Activated B cell treated with CpG ODN at 0.5 μM for 24 hours (primary cell): ENCODE results near the gene TRIM6. TPM values are rescaled to one million over a fixed set of nuclear protein-coding genes. Genes with fewer than 3 reads are reported as not detected.

Experiments
- ATAC-seq: fragments of 200-7000 bp; cut with Tn5 transposase; one replicate; pipeline ENCODE4 v1.10.0; 2021; ENCODE audit warnings: low read depth, mild to moderate bottlenecking, moderate library complexity
- CTCF ChIA-PET: fragments of 350-600 bp; sonication (Branson Sonifier 250); formaldehyde crosslinking; loops from one replicate; lab custom pipeline; 2021; ENCODE audit warnings: antibody characterized with exemption; lab: Charles Lee
- POLR2A ChIA-PET: fragments of 350-600 bp; sonication (Branson Sonifier 250); formaldehyde crosslinking; loops from one replicate; lab custom pipeline; 2021; ENCODE audit warnings: antibody characterized with exemption; lab: Charles Lee
- DNase-seq: peaks from one replicate; pipeline ENCODE4 v3.0.0; 2022
- H3K27ac Mint-ChIP-seq: one replicate; pipeline ENCODE4 v1.8.0; 2020; ENCODE audit warnings: mixed read lengths
- H3K27me3 Mint-ChIP-seq: one replicate; pipeline ENCODE4 v1.8.0; 2021; ENCODE audit warnings: mixed read lengths
- H3K36me3 Mint-ChIP-seq: one replicate; pipeline ENCODE4 v1.8.0; 2021; ENCODE audit warnings: low read depth, mixed read lengths
- H3K4me1 Mint-ChIP-seq: one replicate; pipeline ENCODE4 v1.8.0; 2021; ENCODE audit warnings: mixed read lengths
- H3K4me3 Mint-ChIP-seq: one replicate; pipeline ENCODE4 v1.8.0; 2020; ENCODE audit warnings: mild to moderate bottlenecking, mixed read lengths
- H3K9me3 Mint-ChIP-seq: one replicate; pipeline ENCODE4 v1.8.0; 2020; ENCODE audit warnings: mixed read lengths
- intact Hi-C: fragments of 100-400 bp; cut with micrococcal nuclease; formaldehyde crosslinking; loops from one replicate; pipeline ENCODE4 v1.15.1; 2024
- total RNA-seq: library from RNA; stranded (reverse); gene quantifications from 2 replicates; pipeline ENCODE4 v1.2.3, GENCODE V29; 2022
- TF ChIP-seq, protein P1 (sequence below): fragments of 200-600 bp; IDR thresholded peaks from one replicate; pipeline ENCODE4 v1.8.0; 2022; ENCODE audit warnings: antibody characterized with exemption, mild to moderate bottlenecking

The TRIM6 gene
- total RNA-seq, 1 donor from 2014 or later: 0.44 TPM

- POLR2A ChIA-PET: interaction anchor here (0.5 to 3.0 kb wide), 9 partner anchors 11 to 1017 kb away, joined by 3 to 21 read pairs (median 3); partner anchors contain the start of genes TRIM22 and TRIM68
- ATAC-seq: peak; percentile 98
- H3K9me3 Mint-ChIP-seq: no peaks in the 10 kb centered on the region
- DNase-seq: peak; percentile 35
- H3K4me3 Mint-ChIP-seq: peak within 1 kb of the TSS; percentile 94
- TF ChIP-seq, protein P1, sequence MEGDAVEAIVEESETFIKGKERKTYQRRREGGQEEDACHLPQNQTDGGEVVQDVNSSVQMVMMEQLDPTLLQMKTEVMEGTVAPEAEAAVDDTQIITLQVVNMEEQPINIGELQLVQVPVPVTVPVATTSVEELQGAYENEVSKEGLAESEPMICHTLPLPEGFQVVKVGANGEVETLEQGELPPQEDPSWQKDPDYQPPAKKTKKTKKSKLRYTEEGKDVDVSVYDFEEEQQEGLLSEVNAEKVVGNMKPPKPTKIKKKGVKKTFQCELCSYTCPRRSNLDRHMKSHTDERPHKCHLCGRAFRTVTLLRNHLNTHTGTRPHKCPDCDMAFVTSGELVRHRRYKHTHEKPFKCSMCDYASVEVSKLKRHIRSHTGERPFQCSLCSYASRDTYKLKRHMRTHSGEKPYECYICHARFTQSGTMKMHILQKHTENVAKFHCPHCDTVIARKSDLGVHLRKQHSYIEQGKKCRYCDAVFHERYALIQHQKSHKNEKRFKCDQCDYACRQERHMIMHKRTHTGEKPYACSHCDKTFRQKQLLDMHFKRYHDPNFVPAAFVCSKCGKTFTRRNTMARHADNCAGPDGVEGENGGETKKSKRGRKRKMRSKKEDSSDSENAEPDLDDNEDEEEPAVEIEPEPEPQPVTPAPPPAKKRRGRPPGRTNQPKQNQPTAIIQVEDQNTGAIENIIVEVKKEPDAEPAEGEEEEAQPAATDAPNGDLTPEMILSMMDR: no peak
- H3K4me1 Mint-ChIP-seq: peaks cover 46% of the 10 kb centered on the region
- intact Hi-C loops: loop anchor here (1.0 to 10.0 kb wide), 7 partner anchors 8 to 1890 kb away; partner anchors contain the start of genes FHIP1B, PPFIBP2, TRIM22 and TRIM3
- CTCF ChIA-PET: interaction anchor here (1.2 to 1.3 kb wide), 2 partner anchors 60 to 65 kb away, joined by 3 to 4 read pairs; partner anchors contain the start of gene TRIM22
- H3K27ac Mint-ChIP-seq: peak within 1 kb of the TSS; percentile 96
- H3K27me3 Mint-ChIP-seq: no peaks in the 10 kb centered on the region
- peaks cover 14% of the 10 kb centered on the region for H3K36me3 Mint-ChIP-seq
Observed at GRCh38 chr11:5624489-5625279, 28.2 kb downstream of the TRIM6 start, which contains the start of gene TRIM34. TSS of gene TRIM34 (plus strand) at chr11:5625001. CDS start at chr11:5632332, 7,331 bp downstream.

DNA sequence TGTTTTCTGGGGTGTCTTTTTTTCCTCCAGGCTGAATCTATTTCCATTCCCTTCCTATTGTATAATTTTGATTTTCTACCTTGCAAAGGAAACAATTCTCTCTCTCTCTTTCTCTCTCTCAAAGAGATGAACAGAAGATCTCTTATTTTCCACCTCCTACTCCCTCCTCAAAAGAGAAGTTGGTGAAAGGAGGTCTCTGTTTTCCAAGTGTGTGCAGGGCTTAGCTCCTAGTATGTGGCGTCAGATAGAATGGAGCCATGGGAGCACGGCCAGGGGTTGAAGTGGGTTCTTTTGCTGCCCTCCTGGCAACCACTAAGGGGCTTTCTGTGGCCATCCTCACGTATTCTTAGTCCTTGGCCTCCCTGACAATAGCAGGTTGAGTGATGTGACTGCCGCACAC, 28.8 kb downstream of the TRIM6 start:
- DNase-seq: no peak
- intact Hi-C loops: loop anchor here (1.0 to 10.0 kb wide), 4 partner anchors 59 to 1890 kb away; partner anchors contain the start of genes FHIP1B, PPFIBP2 and TRIM3
- ATAC-seq: no peak
- TF ChIP-seq, protein P1: no peak
- Mint-ChIP-seq H3K4me3 (peak overlapping the region; percentile 94), H3K4me1 (peaks cover 49% of the 10 kb centered on the region), H3K27me3 (no peaks in the 10 kb centered on the region), H3K36me3 (peaks cover 14% of the 10 kb centered on the region), H3K9me3 (no peaks in the 10 kb centered on the region), H3K27ac (peak overlapping the region; percentile 96)
- POLR2A ChIA-PET: interaction anchor here (0.5 to 3.0 kb wide), 5 partner anchors 11 to 190 kb away, joined by 3 to 21 read pairs (median 3); partner anchors contain the start of gene TRIM22
- CTCF ChIA-PET: interaction anchor here (1.3 kb wide), 1 partner anchor 64 kb away, joined by 4 read pairs; the partner anchor contains the start of gene TRIM22

GRCh38 chr11:5626196-5626595, 29.8 kb downstream of the TRIM6 start:
- CTCF ChIA-PET: no interaction called here
- ATAC-seq (no peak), DNase-seq (no peak)
- peak overlapping the region; percentile 96 for H3K27ac Mint-ChIP-seq
- no peaks in the 10 kb centered on the region for H3K27me3 Mint-ChIP-seq
- H3K9me3 Mint-ChIP-seq: no peaks in the 10 kb centered on the region
- H3K4me3 Mint-ChIP-seq: peak overlapping the region; percentile 94
- POLR2A ChIA-PET: interaction anchor here (3.0 kb wide), 1 partner anchor 64 kb away, joined by 21 read pairs; the partner anchor contains the start of gene TRIM22
- intact Hi-C loops: loop anchor here (5.0 to 10.0 kb wide), 3 partner anchors 606 to 1889 kb away; partner anchors contain the start of genes FHIP1B, PPFIBP2 and TRIM3
- peaks cover 56% of the 10 kb centered on the region for H3K4me1 Mint-ChIP-seq
- TF ChIP-seq, protein P1: no peak
- peaks cover 14% of the 10 kb centered on the region for H3K36me3 Mint-ChIP-seq

GRCh38 chr11:5631417-5631816, 35.0 kb downstream of the TRIM6 start:
- Mint-ChIP-seq H3K36me3 (peaks cover 45% of the 10 kb centered on the region), H3K4me1 (peaks cover 56% of the 10 kb centered on the region), H3K9me3 (no peaks in the 10 kb centered on the region), H3K27ac (peak overlapping the region; percentile 94), H3K4me3 (peak overlapping the region; percentile 69), H3K27me3 (no peaks in the 10 kb centered on the region)
- no peak for DNase-seq
- ATAC-seq: no peak
- ChIA-PET CTCF (interaction anchor here (0.6 to 1.3 kb wide), 3 partner anchors 14 to 58 kb away, joined by 3 to 4 read pairs (median 3); partner anchors contain the start of genes TRIM22 and TRIM5), POLR2A (interaction anchor here (0.8 to 2.8 kb wide), 5 partner anchors 10 to 64 kb away, joined by 3 to 13 read pairs (median 4); partner anchors contain the start of genes TRIM22 and TRIM5)
- TF ChIP-seq, protein P1: no peak
- intact Hi-C loops: no loop called here
